H1 (cell line): Measurements from ENCODE around the gene CDK5R1. TPM values are rescaled to one million over a fixed set of nuclear protein-coding genes. Genes with fewer than 3 reads are reported as not detected.
A peak's percentile ranks its signal among the peaks of the same experiment; 100 is the strongest.

Source experiments
- CTCF ChIA-PET: fragments of 300-600 bp; sonication (Branson Sonifier 250); formaldehyde crosslinking; loops from one replicate; lab custom pipeline; 2021; ENCODE audit not compliant: partially characterized antibody; lab: Charles Lee
- POLR2A ChIA-PET: fragments of 300-600 bp; sonication (Branson Sonifier 250); formaldehyde crosslinking; loops from one replicate; lab custom pipeline; 2021; ENCODE audit warnings: inconsistent platforms; ENCODE audit not compliant: partially characterized antibody; lab: Charles Lee
- DNase-seq, 2 experiments: peaks; one replicate each; pipeline versions ENCODE4 v3.0.0 to v3.0.0-alpha.2; 2010 to 2022; ENCODE audit warnings: low spot score in 2 of 2, low read depth in 1 of 2, mixed read lengths in 1 of 2
- FAIRE-seq: peaks from 2 replicates; lab custom pipeline; 2011; peaks lifted over from hg19 to GRCh38; lab: Jason Lieb, UNC
- H2AFZ ChIP-seq: 2 replicates; pipeline ENCODE4 v1.8.1; 2012; ENCODE audit warnings: low read length, inconsistent platforms
- H2AK5ac ChIP-seq: 2 replicates; pipeline ENCODE4 v1.6.1; 2013; ENCODE audit warnings: low read depth, low read length
- H2BK120ac ChIP-seq: replicated peaks from 2 replicates; pipeline ENCODE3; 2013; ENCODE audit warnings: low read depth, low read length, inconsistent platforms
- H2BK12ac ChIP-seq: 2 replicates; pipeline ENCODE4 v1.6.1; 2013; ENCODE audit warnings: low read depth, low read length
- H2BK15ac ChIP-seq: 2 replicates; pipeline ENCODE4 v1.6.1; 2013; ENCODE audit warnings: low read length
- H2BK20ac ChIP-seq: 2 replicates; pipeline ENCODE4 v1.6.1; 2013; ENCODE audit warnings: low read length
- H2BK5ac ChIP-seq: 2 replicates; pipeline ENCODE4 v1.6.1; 2013; ENCODE audit warnings: low read depth, low read length
- H3K14ac ChIP-seq: 2 replicates; pipeline ENCODE4 v1.6.1; 2013; ENCODE audit warnings: inconsistent platforms; ENCODE audit not compliant: insufficient read length
- H3K18ac ChIP-seq: 2 replicates; pipeline ENCODE4 v1.6.1; 2013; ENCODE audit warnings: low read length; ENCODE audit errors: extremely low read depth
- H3K23ac ChIP-seq: 2 replicates; pipeline ENCODE4 v1.6.1; 2013; ENCODE audit warnings: inconsistent platforms; ENCODE audit not compliant: insufficient read length
- H3K23me2 ChIP-seq: 2 replicates; pipeline ENCODE4 v1.6.1; 2013; ENCODE audit warnings: low read depth, low read length
- H3K27ac ChIP-seq: 2 replicates; pipeline ENCODE4 v1.6.1; 2011; ENCODE audit warnings: low read depth, low read length, inconsistent platforms
- H3K27me3 ChIP-seq, 4 experiments: replicated peaks in 1 of 4; 1 replicate in 1 of 4; 2 replicates in 3 of 4; pipeline versions ENCODE4 v1.6.1 to v1.8.1; 2011 to 2013; ENCODE audit warnings: low read length in 3 of 4, mild to moderate bottlenecking in 3 of 4, inconsistent platforms in 2 of 4, mixed read lengths in 2 of 4, moderate library complexity in 1 of 4; ENCODE audit not compliant: control insufficient read depth in 3 of 4, insufficient read depth in 3 of 4; ENCODE audit errors: extremely low read depth in 1 of 4
- H3K36me3 ChIP-seq, 4 experiments: 2 replicates each; pipeline versions ENCODE4 v1.6.1 to v1.8.1; 2011 to 2013; ENCODE audit warnings: mild to moderate bottlenecking in 4 of 4, low read length in 3 of 4, moderate library complexity in 2 of 4, control low read depth in 1 of 4, inconsistent platforms in 1 of 4; ENCODE audit not compliant: insufficient read depth in 4 of 4, control insufficient read depth in 2 of 4
- H3K4ac ChIP-seq: replicated peaks from 2 replicates; pipeline ENCODE3; 2013; ENCODE audit warnings: low read length, low read depth, mixed read lengths, inconsistent platforms; ENCODE audit not compliant: insufficient read length
- H3K4me1 ChIP-seq, 4 experiments: replicated peaks in 1 of 4; 1 replicate in 1 of 4; 2 replicates in 3 of 4; pipeline versions ENCODE4 v1.6.1 to v1.8.1; 2011 to 2013; ENCODE audit warnings: low read length in 3 of 4, inconsistent platforms in 2 of 4, mixed read lengths in 1 of 4; ENCODE audit not compliant: insufficient read depth in 4 of 4, control insufficient read depth in 3 of 4
- H3K4me2 ChIP-seq, 2 experiments: 2 replicates each; pipeline versions ENCODE4 v1.6.1 to v1.8.1; 2011 to 2013; ENCODE audit warnings: low read depth in 2 of 2, low read length in 2 of 2, control low read depth in 1 of 2, inconsistent platforms in 1 of 2, mild to moderate bottlenecking in 1 of 2; ENCODE audit not compliant: insufficient read depth in 1 of 2
- H3K4me3 ChIP-seq, 4 experiments: fragments of 200-600, 300-600 bp in 1 of 4; sonication (generic), shearing (Covaris generic), sonication (Bioruptor Twin) in 1 of 4; 2 replicates each; pipeline versions ENCODE4 v1.5.1 to v1.8.1; 2011 to 2016; ENCODE audit warnings: low read length in 4 of 4, low read depth in 3 of 4, control low read depth in 2 of 4, inconsistent platforms in 2 of 4, mild to moderate bottlenecking in 2 of 4, mixed read lengths in 1 of 4, moderate library complexity in 1 of 4; ENCODE audit not compliant: insufficient read depth in 2 of 4; ENCODE audit errors: extremely low read depth in 1 of 4
- H3K56ac ChIP-seq: replicated peaks from 2 replicates; pipeline ENCODE3; 2013; ENCODE audit warnings: low read depth, mild to moderate bottlenecking, mixed read lengths, low read length, inconsistent platforms; ENCODE audit not compliant: insufficient read length
- H3K79me1 ChIP-seq: 2 replicates; pipeline ENCODE4 v1.6.1; 2013; ENCODE audit warnings: low read depth, low read length, control low read depth
- H3K79me2 ChIP-seq, 2 experiments: 2 replicates each; pipeline versions ENCODE4 v1.6.1 to v1.8.1; 2012 to 2013; ENCODE audit warnings: low read length in 2 of 2, mild to moderate bottlenecking in 2 of 2, inconsistent platforms in 1 of 2; ENCODE audit not compliant: insufficient read depth in 2 of 2, control insufficient read depth in 1 of 2
- H3K9ac ChIP-seq, 4 experiments: replicated peaks in 1 of 4; 1 replicate in 1 of 4; 2 replicates in 3 of 4; pipeline versions ENCODE4 v1.6.1 to v1.8.1; 2011 to 2013; ENCODE audit warnings: low read depth in 3 of 4, low read length in 3 of 4, control low read depth in 2 of 4, mild to moderate bottlenecking in 2 of 4, moderate library complexity in 2 of 4, inconsistent platforms in 1 of 4; ENCODE audit errors: extremely low read depth in 1 of 4
- H3K9me3 ChIP-seq, 2 experiments: 2 replicates each; pipeline versions ENCODE4 v1.6.1 to v1.8.1; 2012 to 2013; ENCODE audit warnings: mild to moderate bottlenecking in 2 of 2, moderate library complexity in 2 of 2, control low read depth in 1 of 2, inconsistent platforms in 1 of 2, low read depth in 1 of 2, low read length in 1 of 2, mixed read lengths in 1 of 2; ENCODE audit not compliant: insufficient read depth in 2 of 2
- H4K20me1 ChIP-seq, 2 experiments: replicated peaks in 1 of 2; 2 replicates each; pipeline versions ENCODE3 to v1.8.1; 2011 to 2013; ENCODE audit warnings: inconsistent platforms in 2 of 2, low read length in 2 of 2, mild to moderate bottlenecking in 1 of 2; ENCODE audit not compliant: insufficient read depth in 2 of 2, control insufficient read depth in 1 of 2
- H4K5ac ChIP-seq: 2 replicates; pipeline ENCODE4 v1.6.1; 2013; ENCODE audit warnings: low read length, low read depth, mixed read lengths, inconsistent platforms; ENCODE audit not compliant: insufficient read length
- H4K8ac ChIP-seq: 2 replicates; pipeline ENCODE4 v1.8.0; 2013; ENCODE audit warnings: mild to moderate bottlenecking, moderate library complexity, low read length, inconsistent platforms; ENCODE audit not compliant: insufficient read depth; ENCODE audit errors: extremely low read depth
- H4K91ac ChIP-seq: replicated peaks from 2 replicates; pipeline ENCODE3; 2013; ENCODE audit warnings: low read length, mixed read lengths, inconsistent platforms; ENCODE audit not compliant: insufficient read length
- ASH2L ChIP-seq: fragments of 200-600, 300-600 bp; sonication (generic); IDR thresholded peaks from one replicate; pipeline ENCODE4 v1.7.1; 2017; ENCODE audit warnings: low read length
- BACH1 ChIP-seq: IDR thresholded peaks from 2 replicates; pipeline ENCODE4 v1.6.1; 2012; ENCODE audit warnings: low read length, improper control_type of control experiment
- BCL11A ChIP-seq, 2 experiments: IDR thresholded peaks; one replicate each; pipeline ENCODE4 v1.6.1; 2011; ENCODE audit warnings: low read depth in 2 of 2, low read length in 2 of 2, mild to moderate bottlenecking in 2 of 2
- CBX5 ChIP-seq: fragments of 300-800, 300-1000 bp; sonication (generic); IDR thresholded peaks from 2 replicates; pipeline ENCODE4 v1.7.1; 2016; ENCODE audit warnings: antibody characterized with exemption, low read length, low read depth
- CEBPB ChIP-seq: IDR thresholded peaks from 2 replicates; pipeline ENCODE4 v1.6.1; 2012; ENCODE audit warnings: low read depth, low read length
- KDM1A ChIP-seq: fragments of 200-600, 300-600 bp; sonication (generic); IDR thresholded peaks from 2 replicates; pipeline ENCODE4 v1.7.1; 2016; ENCODE audit warnings: mild to moderate bottlenecking, low read length, borderline replicate concordance
- KDM4A ChIP-seq: IDR thresholded peaks from one replicate; pipeline ENCODE4 v1.7.1; 2012; ENCODE audit warnings: low read depth, mild to moderate bottlenecking, moderate library complexity, low read length, inconsistent platforms; ENCODE audit not compliant: severe bottlenecking
- MAX ChIP-seq: IDR thresholded peaks from 2 replicates; pipeline ENCODE4 v1.6.1; 2012; ENCODE audit warnings: inconsistent platforms
- PHF8 ChIP-seq: fragments of 200-600 bp; sonication (generic); conservative IDR thresholded peaks from 2 replicates; pipeline ENCODE4 v1.7.1; 2012; ENCODE audit warnings: low read depth, mild to moderate bottlenecking, inconsistent platforms, low read length, moderate library complexity
- RFX5 ChIP-seq: IDR thresholded peaks from 2 replicates; pipeline ENCODE4 v1.6.1; 2011; ENCODE audit warnings: low read depth, low read length, improper control_type of control experiment, borderline replicate concordance
- TEAD4 ChIP-seq: IDR thresholded peaks from 2 replicates; pipeline ENCODE4 v1.6.1; 2012; ENCODE audit warnings: low read depth, low read length, inconsistent platforms, mixed read lengths
- WGBS, 2 experiments: shearing (Covaris generic) in 1 of 2; methylation state at CpG; one replicate each; pipeline versions ENCODE4 v1.1.6 to v1.1.7; 2013 to 2015; ENCODE audit warnings: low lambda C conversion rate in 2 of 2, mixed read lengths in 2 of 2, inconsistent platforms in 1 of 2, low coverage in 1 of 2, missing lambda C conversion rate in 1 of 2; ENCODE audit not compliant: insufficient replicate concordance in 2 of 2, insufficient coverage in 1 of 2, insufficient read length in 1 of 2; ENCODE audit errors: extremely low coverage in 1 of 2, missing lambda C conversion rate in 1 of 2; 5-methylcytosine and 5-hydroxymethylcytosine counted together
- polyA plus RNA-seq, 7 experiments: library from polyadenylated mRNA; depleted of rRNA in 3 of 7; stranded (reverse) in 5 of 7; unstranded in 2 of 7; fragments of >200 nt in 5 of 7; fragments of 200-250 nt in 2 of 7; gene quantifications; 1 replicate in 5 of 7; 2 replicates in 1 of 7; 4 replicates in 1 of 7; pipeline versions ENCODE4 v1.2.1 to v1.2.3, GENCODE V29; 2011 to 2013; ENCODE audit warnings: missing spikeins in 2 of 7, mixed read lengths in 2 of 7
- total RNA-seq: library from RNA; stranded (reverse); fragmentation: NEBNext Ultra II Directional; extraction: Animal tissue kit (Norgen Biotek cat#: 25700); gene quantifications from 2 replicates; pipeline ENCODE4 v1.2.1, GENCODE V29; 2021
- TF ChIP-seq, protein P1 (sequence below): IDR thresholded peaks from 2 replicates; pipeline ENCODE4 v1.6.1; 2012; ENCODE audit warnings: inconsistent platforms

Gene CDK5R1
- total and polyA plus RNA-seq, 2 of the 8 experiments (the other 6 are each of a cell fraction or from before 2014, with no cell fraction given), result 2.7 to 9.9 TPM

DNA sequence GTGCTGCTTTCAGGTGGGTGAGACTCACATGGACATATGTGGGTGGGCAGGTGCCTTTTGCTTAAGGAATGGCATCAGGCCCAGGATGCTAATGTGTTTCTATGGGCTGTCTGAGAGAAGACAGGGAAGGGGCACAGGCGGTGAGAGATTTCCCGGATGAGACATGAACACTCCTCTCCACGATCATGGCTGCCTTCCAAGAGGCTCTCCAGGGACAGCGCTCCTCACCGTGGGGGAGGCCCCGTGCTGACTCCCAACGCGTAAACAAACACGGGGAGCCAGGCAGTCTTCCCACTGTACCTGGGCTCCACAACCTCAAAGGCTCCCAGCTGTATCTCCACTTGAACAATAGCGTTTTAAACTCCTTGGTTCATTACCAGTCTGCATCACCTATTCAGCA is 42.8 kb downstream of the CDK5R1 start:
- Histone ChIP-seq H2BK15ac (no peak overlapping the region), H2BK12ac (no peak overlapping the region), H3K4me1 (peaks cover 0 to 2% (median 0%) of the 10 kb centered on the region in 4 experiments; a peak in 2 of 7 replicates), H3K9ac (no peak overlapping the region), H4K20me1 (no peaks in the 10 kb centered on the region), H3K18ac (no peak overlapping the region), H3K56ac (no peak overlapping the region), H2BK20ac (no peak overlapping the region), H3K9me3 (no peaks in the 10 kb centered on the region), H3K23me2 (peaks cover 2% of the 10 kb centered on the region; the same call in 1 of the 2 replicates), H2BK120ac (no peak overlapping the region), H2BK5ac (no peak overlapping the region), H3K36me3 (no peaks in the 10 kb centered on the region), H3K27ac (no peak overlapping the region), H3K79me1 (no peaks in the 10 kb centered on the region), H4K8ac (no peak overlapping the region; the same call in 1 of the 2 replicates), H3K4me3 (no peak overlapping the region), H4K91ac (no peak overlapping the region), H2AK5ac (no peak overlapping the region), H3K79me2 (no peaks in the 10 kb centered on the region), H3K14ac (no peak overlapping the region), H2AFZ (no peak overlapping the region), H4K5ac (no peak overlapping the region), H3K4ac (peak overlapping the region; percentile 14), H3K23ac (no peak overlapping the region), H3K4me2 (no peak overlapping the region)
- CTCF ChIA-PET, result interaction anchor here (0.6 to 1.1 kb wide), 3 partner anchors 9 to 67 kb away, joined by 3 read pairs; no protein-coding TSS in a partner anchor
- FAIRE-seq (no peak), DNase-seq (no peak)
- WGBS, 2 experiments, result 91% methylated on average over 10 of the region's 10 CpGs; no CpG with 5 or more reads in 1 of the 2 experiments
- TF ChIP-seq, protein P1, sequence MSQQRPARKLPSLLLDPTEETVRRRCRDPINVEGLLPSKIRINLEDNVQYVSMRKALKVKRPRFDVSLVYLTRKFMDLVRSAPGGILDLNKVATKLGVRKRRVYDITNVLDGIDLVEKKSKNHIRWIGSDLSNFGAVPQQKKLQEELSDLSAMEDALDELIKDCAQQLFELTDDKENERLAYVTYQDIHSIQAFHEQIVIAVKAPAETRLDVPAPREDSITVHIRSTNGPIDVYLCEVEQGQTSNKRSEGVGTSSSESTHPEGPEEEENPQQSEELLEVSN, result no peak
- no peak for TF ChIP-seq RFX5
- no peak for TF ChIP-seq ASH2L
- no peak for TF ChIP-seq KDM1A
- no peak for TF ChIP-seq PHF8
- no peak for TF ChIP-seq BACH1
- TF ChIP-seq CEBPB, result no peak
- TF ChIP-seq TEAD4, result no peak
- no peak for TF ChIP-seq MAX
- TF ChIP-seq CBX5, result no peak
- no peak for TF ChIP-seq BCL11A (IDR thresholded peaks at IDR 0.05; ENCODE audit: low read depth in 2 of 2, low read length in 2 of 2)
- TF ChIP-seq KDM4A, result no peak
- TF ChIP-seq, all 59 proteins: peak for 0
- H3K27me3 ChIP-seq, result no peaks in the 10 kb centered on the region
- POLR2A ChIA-PET, result interaction anchor here (1.4 kb wide), 1 partner anchor 45 kb away, joined by 3 read pairs; no protein-coding TSS in a partner anchor
